ENCODE results near the gene NELL1.

The NELL1 gene

DNA sequence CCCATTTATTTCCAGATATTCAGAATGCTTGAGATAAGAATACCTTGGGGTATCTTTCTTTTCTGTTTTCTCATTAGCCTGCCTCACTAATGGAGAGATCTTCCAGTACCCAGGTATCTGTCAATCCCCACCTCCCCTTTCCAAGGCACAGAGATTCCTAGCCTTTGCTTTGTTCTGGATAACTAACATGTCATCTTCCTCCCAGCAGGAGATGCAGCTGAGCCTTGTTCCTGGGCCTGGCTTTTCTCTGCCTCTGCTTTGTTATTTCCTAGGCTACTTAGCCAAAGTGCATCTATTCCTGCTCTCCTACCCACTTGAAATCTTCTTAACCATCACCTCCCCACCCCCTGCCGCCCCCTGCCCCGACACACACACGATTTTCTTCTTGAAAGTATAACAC is 297.1 kb downstream of the NELL1 start:
- DNase-seq (ENCODE audit: low read depth): no peak

DNA sequence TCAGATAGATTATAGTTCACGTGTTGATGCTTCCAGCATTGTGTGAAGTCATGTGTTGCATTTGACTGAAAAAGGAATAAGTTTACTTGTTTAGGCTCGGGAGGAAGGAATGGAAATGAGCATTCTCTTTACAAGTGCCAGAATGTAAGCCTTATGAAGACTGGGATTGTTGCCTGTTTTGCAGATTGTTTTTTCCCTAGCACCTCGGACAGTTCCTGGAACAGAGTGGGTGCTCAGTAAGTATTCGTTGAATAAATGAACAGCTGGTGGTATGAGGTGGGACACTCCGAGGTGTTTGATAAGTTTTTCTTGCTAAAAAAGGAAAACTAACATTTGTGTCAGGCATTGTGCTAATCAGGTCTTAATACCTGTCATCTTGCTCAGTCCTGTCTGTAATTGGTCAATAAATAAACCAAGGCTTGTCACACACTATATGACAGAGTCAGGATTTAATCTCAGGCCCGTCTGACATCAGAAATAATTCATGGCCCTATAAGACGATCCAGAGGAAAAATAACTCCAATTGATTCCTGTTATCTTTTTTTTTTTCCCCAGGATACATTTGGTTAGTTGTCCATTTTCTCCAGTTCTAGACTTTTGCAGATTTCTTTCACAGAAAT is 304.7 kb downstream of the NELL1 start:
- DNase-seq (ENCODE audit: low read depth): no peak

DNA sequence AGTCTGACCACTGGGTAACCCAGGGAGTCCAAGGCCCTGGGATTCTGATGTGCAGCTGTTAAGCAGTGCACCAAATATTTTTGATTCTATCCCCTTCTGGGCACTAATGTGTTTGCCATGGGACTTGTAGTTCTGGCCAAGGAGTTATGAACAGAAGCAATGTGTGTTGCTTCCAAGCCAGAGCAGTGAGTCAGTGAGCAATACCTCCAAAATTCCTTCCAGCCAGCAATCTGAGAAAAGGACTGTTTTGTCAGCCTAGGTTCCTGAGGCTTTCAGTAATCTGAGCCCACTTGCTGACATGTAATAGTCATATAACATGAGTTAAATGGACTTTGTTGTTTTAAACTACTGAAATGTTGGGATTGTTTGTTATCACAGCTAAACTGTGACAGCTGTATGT is 311.4 kb downstream of the NELL1 start:
- DNase-seq (ENCODE audit: low read depth): no peak

DNA sequence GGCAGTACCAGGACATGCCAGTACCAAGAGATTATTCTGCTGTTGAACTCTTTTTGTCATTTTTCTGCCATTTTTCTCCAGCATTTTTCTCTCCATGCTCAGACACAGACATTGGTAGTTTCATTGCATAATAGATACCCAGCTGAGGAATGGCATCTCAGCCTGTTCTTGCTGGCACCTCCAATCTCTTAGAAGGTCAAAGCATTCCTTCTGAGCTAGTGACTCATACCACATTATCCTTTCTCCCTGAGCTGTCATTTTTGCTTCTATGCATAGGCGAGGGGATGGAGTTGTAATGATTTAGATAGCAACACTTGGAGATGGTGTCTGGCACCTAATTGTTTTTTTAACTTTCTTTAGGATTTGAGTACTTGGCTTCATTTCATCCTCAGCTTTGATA is 321.1 kb downstream of the NELL1 start:
- no peak for DNase-seq (ENCODE audit: low read depth)

DNA sequence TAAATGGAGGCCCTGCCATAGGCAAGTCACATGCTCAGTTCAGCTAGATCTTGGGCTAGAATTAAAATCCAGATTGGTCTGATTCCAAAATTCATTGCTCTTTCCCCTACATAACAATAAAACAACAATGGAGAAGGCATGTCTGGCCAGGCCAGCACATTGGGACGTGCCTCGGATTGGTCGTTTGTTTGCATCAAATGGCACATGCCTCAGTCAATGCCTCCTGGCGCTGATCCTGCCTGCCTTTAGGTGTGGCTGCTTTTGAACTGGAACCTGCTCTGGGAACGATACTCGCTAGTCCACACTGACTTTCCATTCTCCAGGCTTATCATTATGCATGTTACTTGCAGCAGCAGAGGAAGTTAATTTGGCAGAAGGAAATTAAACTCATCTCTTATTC is 322.1 kb downstream of the NELL1 start:
- DNase-seq (ENCODE audit: low read depth): no peak

DNA sequence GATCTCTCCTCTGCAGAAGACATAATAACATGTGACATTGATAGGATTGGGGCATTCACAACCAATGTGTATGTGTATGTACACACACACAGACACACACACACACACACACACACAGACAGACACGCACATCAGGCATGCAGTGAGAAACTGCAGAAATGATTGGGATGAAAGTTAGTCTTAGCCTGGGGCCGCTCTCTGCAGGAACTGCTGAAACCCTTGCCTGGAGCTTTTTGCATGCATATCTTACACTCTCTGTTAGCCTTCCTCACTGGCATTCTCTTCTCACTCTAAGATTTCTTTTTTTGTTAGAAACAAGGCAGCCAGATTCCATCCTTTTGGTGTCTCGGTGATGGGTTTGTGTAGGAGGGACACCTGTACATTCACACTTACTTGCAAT is 337.9 kb downstream of the NELL1 start:
- no peak for DNase-seq (ENCODE audit: low read depth)

DNA sequence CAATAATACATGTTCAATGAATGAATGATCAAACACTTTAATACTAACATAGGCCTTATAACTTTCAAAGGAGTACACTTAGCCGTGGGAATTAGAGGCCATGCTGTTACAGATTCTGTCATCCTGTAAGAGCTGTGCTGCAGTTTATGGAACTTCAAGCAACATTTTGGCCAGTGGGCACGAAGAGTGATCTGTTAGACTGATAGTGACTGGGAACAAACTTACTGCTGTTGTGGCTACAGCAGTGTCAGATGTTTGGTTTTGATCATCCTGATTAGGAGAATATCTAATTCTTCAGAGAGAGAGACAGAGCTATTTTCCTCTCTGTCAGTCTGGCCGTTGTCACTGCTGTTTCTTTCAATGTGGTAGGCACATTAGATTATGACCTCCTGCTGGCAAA is 348.9 kb downstream of the NELL1 start:
- DNase-seq (ENCODE audit: low read depth): no peak

DNA sequence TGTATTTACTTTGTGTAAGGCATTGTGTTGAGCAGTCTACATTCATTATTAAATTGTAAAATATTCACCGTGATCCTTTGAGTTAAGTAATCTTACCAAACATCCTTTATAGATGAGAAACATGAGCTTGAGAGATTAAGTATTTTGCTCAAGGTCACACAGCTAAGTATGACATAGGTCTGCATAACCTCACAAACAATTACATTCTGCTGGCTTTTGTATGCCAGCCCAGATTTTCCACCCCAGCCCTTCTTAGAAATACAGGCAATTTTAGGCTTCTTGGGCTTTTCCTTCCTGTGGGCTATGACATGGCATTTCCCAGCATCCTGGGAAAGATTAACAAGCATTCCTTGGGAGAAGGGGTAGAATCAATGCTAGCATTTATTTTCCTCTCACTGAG is 357.3 kb downstream of the NELL1 start:
- no peak for DNase-seq (ENCODE audit: low read depth)

DNA sequence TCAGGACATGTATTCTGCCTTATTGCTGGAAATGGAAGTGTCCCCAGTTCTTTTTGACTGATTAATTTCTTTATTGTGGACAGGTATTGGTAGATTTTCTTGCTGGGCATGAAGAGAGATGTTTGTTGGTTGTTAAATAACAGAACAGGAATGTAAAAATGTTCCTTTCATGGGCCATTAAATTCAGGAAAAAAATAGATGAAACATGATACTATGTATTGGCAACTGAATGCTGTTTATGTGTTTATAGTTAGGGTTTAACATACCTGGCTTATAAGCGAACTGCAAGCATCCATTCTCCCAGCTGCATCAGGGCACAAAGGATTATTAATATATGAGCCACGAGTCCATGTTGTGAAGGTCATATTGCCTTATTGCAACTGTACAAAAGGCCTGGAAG is 368.5 kb downstream of the NELL1 start:
- DNase-seq (ENCODE audit: low read depth): no peak

DNA sequence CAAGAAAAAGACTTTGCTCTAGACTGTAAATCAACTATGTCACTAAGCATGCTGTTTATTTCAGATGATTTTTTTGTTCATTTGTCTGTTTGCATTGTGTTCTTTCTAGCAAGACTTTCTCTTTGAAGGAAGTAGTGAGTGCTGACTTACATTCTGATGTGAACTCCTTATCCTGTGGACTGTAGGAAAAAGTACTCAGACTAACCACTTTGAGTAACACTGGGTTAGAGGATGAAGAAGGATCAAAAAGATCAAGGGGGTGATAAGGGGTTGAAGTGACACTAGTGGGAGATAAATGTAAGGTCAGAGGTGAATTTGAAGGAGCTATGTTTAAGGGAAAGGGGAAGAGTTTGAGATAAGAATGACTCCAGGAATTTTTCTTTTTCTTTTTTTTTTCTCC is 369.4 kb downstream of the NELL1 start:
- no peak for DNase-seq (ENCODE audit: low read depth)

DNA sequence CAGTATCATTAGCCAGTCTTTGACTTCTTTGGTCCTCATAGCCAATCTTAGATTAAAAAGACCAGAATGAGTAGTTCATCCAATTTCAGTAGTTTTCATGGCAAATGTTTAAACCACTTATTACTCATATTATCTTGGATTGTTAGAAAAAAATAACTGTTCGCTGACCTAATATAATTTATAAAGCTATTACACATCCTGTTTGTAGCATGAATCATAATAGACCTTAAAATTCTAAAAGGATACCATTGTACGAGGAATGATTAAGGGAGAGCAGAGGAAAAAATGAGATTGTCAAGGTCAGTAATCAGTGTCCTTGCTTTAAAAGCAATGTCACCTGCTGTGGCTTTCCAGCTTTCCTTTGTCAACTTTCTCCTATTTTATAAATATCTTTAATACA is 371.2 kb downstream of the NELL1 start:
- DNase-seq (ENCODE audit: low read depth): no peak

DNA sequence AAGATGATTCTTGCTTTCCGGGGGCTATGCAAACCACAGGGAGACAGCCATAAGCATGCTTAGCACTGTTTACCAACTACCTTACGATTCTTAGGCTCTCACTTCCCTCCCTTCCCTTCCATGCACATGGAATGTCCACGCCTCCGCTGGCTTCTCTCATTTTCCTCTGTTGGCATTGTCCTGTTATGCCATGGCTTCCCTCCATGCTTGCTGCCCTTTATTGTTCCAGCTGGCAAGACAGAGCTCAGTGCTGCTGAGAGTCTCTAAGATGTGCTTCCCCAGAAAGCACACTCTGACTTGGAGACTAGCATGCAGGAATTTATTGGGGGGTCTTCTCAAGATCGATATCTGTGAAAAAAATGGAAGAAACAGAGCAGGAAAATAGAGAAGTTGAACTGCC is 379.2 kb downstream of the NELL1 start:
- no peak for DNase-seq (ENCODE audit: low read depth)

DNA sequence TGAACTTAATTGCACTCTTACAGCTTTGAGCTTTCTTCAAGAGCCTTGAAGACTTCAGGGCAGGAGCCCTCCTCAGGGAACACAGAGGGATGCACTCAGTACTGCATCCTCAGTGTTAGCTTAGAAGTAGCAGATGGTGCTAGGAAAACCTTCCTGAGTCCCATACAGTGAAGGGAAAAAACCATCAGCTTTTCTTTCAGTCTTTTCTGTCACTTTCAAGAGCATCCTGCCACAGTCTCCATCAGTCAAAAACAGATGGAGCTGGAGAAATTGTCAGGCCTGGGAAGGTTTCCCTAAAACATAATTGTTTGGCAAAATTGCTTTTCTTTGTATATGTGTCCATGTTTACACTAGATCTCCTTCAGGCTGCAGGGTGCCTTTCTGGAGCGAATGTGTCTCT is 384.1 kb downstream of the NELL1 start:
- DNase-seq (ENCODE audit: low read depth): no peak

DNA sequence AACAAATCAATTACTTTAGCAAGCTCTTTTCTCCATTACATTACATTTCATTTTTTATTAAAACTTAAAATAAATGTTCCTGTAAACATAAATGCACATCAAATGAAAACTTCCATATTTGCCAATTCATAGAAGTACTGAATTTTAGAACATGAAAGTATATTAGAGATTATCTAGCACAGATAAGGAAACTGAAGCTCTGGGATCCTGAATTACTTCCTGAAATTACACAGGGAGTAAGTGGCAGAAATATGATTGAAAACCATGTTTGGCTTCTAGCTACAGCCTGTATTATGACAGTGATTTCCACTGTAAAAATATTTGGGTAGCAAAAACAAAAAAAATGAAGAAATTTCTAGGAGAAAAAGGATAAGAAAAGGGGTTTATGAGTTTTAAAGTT is 387.3 kb downstream of the NELL1 start:
- DNase-seq (ENCODE audit: low read depth): no peak

DNA sequence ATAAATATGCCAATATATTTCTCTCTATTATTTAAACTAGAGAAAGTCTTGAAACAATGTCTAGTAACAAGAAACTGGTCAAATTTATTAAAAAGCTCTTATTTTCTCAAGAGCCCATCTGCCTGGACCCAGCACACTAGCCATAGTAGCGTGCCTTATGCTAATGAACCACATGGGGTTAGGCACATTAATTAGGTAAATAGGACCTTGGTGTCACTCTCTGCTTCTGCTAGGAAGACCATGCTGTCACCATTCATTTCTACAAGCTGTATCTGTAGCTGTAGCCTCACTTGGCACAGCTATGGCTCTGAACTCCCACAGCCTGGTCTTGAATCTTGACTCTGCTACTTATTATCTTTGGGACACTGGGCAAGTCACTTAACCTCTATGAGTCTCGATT is 390.5 kb downstream of the NELL1 start:
- DNase-seq (ENCODE audit: low read depth): no peak

DNA sequence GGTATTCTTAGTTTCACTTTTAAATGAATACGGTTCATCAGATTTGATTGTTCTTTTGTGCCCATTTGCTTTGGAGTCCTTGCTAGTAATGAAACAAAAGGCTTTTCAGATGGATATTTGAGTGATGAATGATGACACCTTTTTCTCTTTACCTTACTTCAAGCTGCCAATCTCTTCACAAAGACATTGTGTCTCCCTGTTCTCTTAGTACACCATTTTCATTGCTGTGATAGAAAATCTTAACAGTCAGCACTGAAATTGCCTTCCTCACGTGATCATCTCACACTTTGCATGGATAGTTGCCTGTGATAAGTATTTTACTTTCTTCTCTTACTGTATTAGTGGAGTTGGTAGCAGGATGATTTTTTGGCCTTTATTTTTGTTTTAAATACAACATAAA is 396.6 kb downstream of the NELL1 start:
- DNase-seq (ENCODE audit: low read depth): no peak

DNA sequence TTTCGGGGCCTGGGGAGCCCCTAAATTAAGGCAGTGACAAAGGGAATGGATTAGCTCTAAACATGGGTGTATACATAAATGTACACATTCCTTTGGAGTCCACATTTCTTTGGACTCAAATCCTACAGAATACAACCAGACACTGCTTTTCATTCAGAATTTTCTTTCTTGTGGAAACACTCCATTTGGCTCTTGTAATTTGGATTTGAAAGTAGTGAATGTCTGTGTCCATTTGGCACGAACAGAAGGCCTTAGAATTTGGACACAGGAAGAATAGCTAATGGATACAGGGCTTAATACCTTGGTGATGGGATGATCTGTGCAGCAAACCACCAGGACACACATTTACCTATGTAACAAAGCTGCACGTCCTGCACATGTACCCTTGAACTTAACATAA is 399.5 kb downstream of the NELL1 start:
- no peak for DNase-seq (ENCODE audit: low read depth)

DNA sequence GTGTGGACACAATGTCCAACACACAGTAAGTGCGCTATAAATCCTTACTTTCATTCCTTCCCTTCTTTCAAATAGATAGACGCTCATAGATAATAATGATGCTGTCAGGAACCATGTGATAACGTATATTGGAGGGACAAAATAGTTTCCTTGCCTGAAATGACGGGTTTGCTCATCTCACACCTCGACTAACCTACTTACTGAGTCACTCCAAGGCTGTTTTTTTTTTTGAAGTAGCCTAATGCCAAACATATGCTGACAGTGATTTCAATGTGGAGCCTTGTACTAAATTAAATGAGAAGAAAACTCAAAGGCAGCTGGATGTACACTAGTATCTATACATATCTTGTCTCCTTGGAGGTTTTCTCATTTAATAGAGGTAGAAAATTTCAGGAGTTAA is 400.5 kb downstream of the NELL1 start:
- DNase-seq (ENCODE audit: low read depth): no peak

DNA sequence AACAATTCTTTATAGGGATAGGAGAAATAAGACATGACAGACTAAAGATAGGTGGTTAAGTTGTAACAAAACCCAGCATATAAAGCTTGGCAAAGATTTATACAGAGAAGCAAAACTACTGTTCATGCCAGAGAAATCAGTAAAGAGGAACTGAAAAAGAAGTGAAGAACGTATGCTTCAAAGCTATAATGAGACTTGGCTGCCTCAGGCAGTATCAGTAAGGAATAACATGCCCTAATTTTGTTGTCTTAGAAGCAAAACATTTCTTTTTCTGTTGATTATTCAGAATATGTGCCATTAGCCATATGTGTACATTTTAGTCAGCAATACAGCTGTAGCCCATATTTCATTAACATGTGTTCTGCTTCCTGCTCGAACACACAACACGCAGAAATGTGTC is 403.2 kb downstream of the NELL1 start:
- no peak for DNase-seq (ENCODE audit: low read depth)

DNA sequence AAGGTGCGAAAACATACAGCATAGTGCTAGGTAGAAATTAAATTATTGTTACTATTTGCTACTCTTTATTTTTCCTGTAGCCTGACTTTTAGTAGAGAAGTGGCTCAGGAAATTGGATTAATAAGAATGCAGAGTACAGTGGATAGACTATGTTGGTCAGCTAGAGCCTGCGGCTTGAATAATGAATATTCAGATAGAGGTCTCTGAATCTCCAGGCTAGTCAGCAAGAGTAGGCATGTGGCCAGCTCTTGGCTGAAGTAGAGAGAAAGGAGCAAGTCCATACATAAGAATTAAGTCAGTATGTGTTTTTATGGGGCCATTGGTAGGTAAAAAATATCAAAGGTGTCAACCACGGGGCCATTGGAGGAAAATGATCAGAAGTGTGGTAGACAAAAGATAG is 413.5 kb downstream of the NELL1 start:
- DNase-seq (ENCODE audit: low read depth): no peak

DNA sequence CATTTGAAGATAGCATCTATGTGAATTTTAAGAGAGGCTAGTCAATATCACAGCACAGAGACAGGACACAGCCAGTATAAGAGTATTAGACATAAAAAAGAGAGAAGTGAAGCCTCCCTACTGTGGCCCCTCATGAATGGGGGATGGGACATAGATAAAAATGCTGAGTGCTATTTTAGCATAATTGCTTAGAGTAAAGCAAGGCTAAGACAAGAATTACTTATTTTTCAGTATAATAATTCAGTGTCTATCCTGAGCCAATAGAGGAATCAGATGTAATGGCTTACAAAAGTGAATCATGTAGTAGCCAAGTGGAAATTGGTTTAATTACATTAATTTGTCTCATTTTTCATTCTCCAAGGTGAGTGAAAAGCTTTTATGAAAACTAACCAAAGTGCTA is 419.5 kb downstream of the NELL1 start:
- no peak for DNase-seq (ENCODE audit: low read depth)

DNA sequence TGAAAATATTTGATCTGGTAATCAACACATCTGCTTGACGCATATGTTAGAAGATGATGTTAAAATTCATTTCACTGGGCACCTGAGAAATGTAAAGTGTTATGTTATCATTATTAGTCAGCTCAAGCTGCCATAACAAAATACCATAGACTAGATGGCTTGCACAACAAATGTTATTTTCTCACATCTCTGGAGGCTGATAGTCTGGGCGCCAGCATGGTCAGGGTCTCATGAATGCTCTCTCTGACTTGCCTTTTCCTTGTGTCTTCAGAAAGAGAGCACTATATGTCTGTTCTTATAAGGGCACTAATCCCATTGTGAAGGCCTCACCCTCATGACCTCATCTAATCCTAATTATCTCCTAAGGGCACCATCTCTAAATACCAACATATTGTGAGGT is 435.3 kb downstream of the NELL1 start:
- no peak for DNase-seq (ENCODE audit: low read depth)

DNA sequence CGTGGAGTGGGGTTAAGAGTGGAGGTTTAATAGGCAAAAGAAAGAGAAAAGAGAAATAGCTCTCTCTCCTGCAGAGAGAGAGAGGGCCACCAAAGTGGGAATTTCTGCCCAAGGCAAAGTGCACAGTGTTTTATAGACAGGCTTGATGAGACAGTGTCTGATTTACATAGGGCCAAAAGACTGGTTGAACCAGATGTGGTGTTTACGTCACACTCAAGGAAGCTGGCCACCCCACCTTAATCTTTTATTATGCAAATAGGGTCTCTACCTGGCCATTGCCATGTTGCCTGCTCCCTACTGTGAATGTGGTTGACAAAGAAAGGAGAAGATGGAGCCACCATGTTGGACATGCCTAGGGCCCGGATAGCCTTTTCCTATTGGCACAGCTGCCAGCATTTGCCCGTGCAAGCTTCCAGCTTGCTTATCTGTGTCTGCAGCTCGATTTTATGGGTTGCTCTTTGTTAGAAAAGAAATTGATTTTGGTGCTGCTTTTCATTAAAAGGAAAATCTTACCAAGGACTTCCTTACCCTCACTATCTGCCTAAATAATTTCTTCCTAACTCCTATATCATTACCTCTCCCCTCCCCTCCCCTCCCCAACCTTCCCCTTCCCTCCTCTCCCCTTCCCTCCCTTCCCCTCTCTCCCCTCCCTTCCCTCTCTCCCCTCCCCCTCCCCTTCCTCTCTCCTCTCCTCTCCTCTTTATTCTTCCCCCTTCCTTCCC is 436.0 kb downstream of the NELL1 start:
- DNase-seq (ENCODE audit: low read depth): no peak

DNA sequence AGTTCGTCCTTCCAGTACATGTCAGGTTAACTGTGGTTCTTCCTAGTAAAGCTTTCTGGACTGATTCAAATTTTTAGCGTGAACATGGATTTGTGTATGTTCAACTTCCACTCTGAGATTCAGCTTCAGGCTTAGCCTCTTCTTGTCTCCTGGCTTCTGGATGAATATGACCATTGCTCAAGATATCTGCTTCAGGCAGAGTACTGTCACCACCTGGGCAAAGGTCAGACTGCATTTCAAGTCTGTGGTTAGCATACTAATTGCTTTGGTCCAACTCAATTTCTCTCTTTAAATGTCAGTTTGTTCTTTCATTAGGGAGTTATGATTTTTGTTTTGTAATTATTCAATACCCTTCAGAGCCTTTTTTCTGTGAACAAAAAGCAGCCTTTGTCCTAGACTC is 440.0 kb downstream of the NELL1 start:
- no peak for DNase-seq (ENCODE audit: low read depth)

Data from stimulated activated CD8-positive, alpha-beta memory T cell treated with anti-CD3 and anti-CD28 coated beads, Interleukin-15, amount 100 ng/mL, for 1 hour (primary cell).